ENCODE results near the gene WDR41.
"Not testable (repeated sequence)": the region's sequence is repeated elsewhere in the genome, so short reads cannot be mapped to it uniquely, and the experiment has no call there.

The WDR41 gene

DNA sequence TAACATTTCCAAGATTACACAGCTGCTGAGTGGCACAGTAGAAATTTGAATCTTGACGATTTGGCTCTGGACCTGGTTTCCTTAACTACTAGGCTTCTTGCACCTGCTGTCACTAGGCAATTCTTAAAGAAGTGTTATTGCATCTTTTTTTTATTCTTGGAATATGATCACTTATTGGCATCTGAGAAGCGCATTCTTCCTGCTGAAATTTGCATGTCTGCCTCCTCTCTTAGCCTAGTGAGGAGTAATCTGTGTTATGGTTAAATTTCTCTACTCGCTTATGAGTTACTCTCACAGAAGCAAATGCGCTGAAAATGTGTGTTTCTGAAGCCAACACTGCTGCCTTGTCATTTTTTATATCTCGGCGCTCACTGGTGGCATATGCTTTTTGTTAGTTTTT lies 89.3 kb downstream of the WDR41 start:
- DNase-seq (ENCODE audit: low read depth), result no peak

DNA sequence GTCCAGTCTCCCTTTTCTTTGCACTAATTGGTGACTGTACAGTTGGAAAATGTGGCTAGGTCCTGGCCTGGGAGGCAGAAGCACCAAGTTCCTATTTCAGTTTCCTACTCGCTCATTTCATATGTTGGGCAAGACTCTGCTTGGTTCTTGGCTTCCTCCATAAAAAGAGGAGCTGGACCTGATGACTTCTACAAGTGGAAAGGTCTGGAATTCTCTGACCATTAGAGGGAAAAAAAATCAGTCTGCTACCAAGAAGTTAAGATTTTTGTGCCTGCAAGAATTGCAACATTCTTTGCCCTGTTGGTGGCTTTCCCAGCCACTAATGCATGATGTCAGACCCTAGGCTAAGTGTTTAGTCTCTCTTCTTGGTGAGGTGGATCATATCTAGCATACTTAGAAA lies 91.5 kb downstream of the WDR41 start:
- DNase-seq (ENCODE audit: low read depth), result peak; percentile 65

DNA sequence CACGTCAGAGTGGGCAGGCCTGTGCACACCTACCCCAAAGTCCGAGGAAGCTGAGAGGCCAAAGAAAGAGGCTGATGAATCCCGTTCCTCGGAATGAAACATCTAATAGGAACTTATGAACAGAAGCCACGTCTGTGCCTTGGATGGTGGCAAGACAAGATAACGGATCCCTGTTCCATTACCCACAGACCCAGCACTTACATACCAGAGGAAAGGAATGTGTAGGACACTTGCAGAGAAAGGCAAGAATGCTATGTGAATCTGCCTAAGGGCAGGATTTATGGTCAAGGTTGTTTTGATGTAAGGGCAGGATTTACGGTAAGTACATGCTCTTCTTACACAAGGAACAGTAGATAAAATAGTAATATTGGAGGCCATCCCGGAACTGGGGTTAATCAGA lies 93.2 kb downstream of the WDR41 start:
- no peak for DNase-seq (ENCODE audit: low read depth)

DNA sequence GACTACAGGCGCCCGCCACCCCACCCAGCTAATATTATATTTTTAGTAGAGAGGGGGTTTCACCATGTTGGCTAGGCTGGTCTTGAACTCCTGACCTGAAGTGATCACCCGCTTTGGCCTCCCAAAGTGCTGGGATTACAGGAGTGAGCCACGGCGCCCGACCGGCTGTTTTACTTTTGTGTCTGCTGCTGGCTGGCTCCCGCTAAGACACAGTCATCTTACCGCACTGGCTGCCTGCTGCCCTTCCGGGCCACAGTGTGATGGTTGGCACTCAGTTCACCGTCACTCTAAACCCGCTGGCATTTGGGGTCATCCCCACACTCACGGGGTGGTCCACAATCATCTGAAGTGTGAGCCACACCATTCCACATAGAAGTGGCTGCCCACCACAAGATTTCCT lies 93.7 kb downstream of the WDR41 start:
- DNase-seq (ENCODE audit: low read depth), result no peak

DNA sequence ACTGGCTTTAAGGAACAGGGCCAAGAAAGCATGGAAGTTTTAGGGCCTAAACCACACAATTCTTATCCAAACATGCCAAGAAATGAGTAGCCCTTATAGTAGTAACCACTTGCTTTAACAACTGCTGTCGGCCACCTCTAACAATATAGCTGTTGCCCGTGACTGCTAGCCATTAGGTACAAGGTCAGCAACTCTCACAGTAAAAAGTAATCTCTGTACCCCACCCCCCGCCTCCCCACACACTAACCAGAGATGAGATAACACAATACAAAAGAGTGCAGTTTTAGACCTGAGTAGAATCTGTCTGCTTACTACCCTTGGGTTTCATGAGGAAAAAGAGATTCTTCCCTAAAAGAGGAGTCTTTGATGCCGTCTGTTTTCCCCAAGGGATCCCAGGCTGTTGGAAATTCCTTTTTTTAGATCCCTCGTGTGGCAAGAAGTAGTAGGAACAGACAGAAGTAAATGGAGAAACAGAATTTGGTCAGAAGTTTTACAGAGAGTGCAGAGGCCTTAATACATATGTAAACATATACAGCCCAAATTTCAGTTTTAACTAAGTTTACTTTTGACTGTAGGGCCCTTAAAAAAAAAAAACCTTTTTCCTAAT lies 94.3 kb downstream of the WDR41 start:
- no peak for DNase-seq (ENCODE audit: low read depth)

DNA sequence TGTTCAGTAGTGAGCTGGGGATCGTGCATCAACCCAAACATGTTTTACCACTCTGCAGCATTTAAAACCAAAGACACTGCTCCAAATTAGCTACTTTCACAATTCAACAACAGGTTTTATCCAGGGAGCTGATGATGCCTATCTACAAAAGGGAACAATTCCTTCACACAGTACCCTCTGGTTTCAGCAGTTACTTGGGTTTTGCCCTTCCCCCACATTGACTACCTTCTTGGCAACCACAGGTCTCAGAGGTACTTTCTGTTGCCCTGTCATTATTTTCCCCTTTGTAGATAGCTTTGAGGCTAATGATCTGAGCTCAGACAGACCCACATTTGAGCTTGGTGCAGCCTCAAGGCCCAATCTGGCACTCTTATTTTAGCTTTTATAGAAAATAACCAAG lies 96.1 kb downstream of the WDR41 start:
- DNase-seq (ENCODE audit: low read depth), result no peak

DNA sequence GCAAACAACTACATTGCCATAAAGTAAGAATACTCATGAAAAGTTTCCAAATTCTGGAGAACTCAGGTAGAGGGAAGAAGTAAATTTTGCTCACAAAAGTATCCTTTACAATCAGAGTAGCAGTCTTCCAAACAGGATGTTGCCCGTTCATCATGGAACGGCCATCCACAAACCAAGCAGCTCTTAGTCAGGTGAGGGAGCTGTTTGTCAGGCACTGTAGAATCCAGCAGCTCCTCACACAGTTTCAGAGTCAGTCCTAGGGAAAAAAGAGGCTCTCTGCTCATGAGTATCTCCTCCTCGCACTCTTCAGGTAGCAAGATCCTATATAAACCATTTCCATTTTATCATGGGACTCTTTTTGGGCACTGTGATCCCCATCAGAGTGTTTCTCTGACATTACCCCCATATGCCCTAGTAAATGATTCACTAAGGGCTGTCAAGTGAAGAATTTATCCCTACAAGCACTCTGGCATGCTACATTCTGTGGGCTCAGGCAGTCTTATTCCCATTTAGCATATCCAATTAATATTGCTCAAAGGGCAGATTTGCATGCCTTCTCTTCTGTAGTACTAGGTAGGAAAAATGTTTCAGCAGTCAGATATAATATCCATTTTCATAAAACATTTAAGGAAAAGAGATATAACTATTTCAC lies 97.9 kb downstream of the WDR41 start:
- no peak for DNase-seq (ENCODE audit: low read depth)

DNA sequence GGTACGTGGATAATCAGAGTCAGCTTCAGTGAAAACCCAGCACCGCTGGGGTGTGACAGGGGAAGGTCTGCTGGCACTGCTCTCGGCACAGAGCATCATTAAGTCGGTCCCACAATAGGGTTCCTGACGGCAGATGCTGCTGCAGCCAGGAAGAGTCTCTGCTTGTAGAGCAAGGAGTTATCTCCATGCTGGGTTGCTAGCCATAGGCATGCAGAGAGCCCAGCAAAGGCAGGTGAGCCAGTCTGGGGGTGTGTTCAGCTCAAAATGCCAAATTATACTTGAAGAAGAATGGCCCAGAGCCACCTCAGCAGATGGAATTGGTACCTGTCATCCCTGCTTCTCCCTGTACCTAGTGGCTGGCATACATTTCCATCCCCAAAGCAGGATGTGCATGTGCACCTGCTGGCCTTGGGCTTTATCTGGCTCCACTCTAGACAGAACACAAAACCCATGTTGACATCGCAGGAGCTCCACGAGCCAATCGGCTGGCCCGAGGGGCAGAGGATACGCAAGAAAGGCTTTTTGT lies 100.8 kb downstream of the WDR41 start:
- DNase-seq (ENCODE audit: low read depth), result no peak

DNA sequence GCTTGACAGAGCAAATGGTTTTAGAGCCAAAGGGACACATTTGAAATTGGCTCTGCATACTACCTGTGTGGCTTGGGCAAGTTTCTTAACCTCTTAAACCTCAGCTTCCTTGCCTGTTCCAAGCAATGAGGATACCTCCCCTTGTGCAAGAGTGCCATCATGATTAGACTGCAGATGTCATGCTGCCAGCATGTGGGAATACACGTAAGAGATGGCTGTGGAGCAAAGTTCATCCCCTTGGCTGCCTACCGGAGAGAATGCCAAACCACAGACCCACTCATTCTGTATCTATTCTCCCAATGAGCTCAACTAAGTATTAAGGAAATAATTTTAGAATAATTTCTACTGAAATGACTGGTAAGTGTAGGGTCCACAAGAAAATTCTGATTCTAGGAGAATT lies 101.3 kb downstream of the WDR41 start:
- DNase-seq (ENCODE audit: low read depth), result peak; percentile 59

DNA sequence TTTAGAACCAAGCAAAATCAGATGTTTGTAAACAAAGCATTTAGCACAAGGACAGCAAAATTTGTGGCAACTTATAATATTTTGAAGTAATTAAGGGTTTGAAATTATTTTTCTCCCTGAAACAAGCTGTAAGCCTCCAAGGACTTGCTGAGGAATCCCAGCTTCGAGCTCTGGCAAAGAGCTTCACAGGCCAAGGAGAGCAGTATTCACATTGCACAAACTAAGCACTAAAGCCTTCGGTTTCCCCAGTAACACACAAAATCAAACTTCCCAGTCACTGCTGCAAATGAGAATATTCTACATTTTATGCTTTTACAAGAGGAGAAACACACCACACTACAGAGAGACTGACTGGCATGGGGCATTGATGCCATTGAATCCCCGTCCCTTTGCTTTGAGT lies 101.9 kb downstream of the WDR41 start:
- DNase-seq (ENCODE audit: low read depth), result no peak

DNA sequence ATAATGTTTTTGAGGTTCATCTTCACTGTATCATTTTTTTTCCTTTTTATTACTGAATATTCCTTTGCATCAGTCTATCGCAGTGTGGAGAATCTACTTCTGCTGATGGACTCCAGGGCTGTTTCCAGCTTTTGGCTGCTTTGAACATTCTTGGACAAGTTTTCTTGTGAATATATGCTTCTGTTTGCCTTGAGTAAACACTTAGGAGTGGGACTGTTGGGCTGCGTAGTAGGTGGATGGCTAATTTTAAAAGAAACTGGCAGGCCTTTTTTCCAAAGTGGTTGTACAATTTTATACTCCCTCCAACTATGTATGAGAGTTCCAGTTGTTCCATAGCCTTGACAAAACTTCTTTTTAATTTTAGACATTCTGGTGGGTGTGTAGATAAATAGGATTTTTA lies 102.4 kb downstream of the WDR41 start:
- no peak for DNase-seq (ENCODE audit: low read depth)

DNA sequence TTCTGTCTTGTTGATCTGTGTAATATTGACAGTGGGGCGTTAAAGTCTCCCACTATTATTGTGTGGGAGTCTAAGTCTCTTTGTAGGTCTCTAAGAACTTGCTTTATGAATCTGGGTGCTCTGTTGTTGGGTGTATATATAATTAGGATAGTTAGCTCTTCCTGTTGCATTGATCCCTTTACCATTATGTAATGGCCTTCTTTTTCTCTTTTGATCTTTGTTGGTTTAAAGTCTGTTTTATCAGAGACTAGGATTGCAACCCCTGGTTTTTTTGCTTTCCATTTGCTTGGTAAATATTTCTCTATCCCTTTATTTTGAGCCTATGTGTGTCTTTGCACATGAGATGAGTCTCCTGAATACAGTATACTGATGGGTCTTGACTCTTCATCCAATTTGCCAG lies 105.8 kb downstream of the WDR41 start:
- DNase-seq (ENCODE audit: low read depth), result not testable (repeated sequence)

DNA sequence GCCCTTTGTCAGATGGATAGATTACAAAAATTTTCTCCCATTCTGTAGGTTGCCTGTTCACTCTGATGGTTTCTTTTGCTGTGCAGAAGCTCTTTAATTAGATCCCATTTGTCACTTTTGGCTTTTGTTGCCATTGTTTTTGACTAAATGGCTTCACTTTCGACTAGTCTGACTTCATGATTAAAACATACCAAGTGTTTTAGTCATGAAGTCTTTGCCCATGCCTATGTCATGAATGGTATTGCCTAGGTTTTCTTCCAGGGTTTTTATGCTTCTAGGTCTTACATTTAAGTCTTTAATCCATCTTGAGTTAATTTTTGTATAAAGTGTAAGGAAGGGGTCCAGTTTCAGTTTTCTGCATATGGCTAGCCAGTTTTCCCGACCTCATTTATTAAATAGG lies 108.8 kb downstream of the WDR41 start:
- not testable (repeated sequence) for DNase-seq (ENCODE audit: low read depth)
